HUDEP-2 (cell line): ENCODE results near the gene AMBP.

Source experiments
- DNase-seq, 76 experiments: peaks; one replicate each; lab custom pipeline; 2025; ENCODE audit not compliant: unreplicated experiment in 76 of 76; lab: John Stamatoyannopoulos, UW

The AMBP gene

GRCh38 chr9:114034196-114034595 is 43.9 kb downstream of the AMBP start:
- no peak for DNase-seq

GRCh38 chr9:114033397-114034103 is 44.5 kb downstream of the AMBP start:
- DNase-seq: peak in 2 of 76 experiments; percentile 4 to 5

- no peak for DNase-seq
Observed at GRCh38 chr9:114031948-114032840, 45.9 kb downstream of the AMBP start.

GRCh38 chr9:114031037-114031630 is 47.0 kb downstream of the AMBP start:
- no peak for DNase-seq

GRCh38 chr9:114030364-114030763 is 47.7 kb downstream of the AMBP start:
- DNase-seq: peak in 6 of 76 experiments; percentile 0 to 23 (median 11)

GRCh38 chr9:114029311-114030170 is 48.6 kb downstream of the AMBP start:
- DNase-seq: no peak

GRCh38 chr9:114028646-114029045 is 49.5 kb downstream of the AMBP start:
- DNase-seq: no peak

GRCh38 chr9:114027863-114028465 is 50.1 kb downstream of the AMBP start:
- DNase-seq: no peak

GRCh38 chr9:114027159-114027862 is 50.8 kb downstream of the AMBP start:
- no peak for DNase-seq

- no peak for DNase-seq
Observed at GRCh38 chr9:114026335-114026734, 51.8 kb downstream of the AMBP start.

- DNase-seq: no peak
Observed at GRCh38 chr9:114025760-114026159, 52.3 kb downstream of the AMBP start.

GRCh38 chr9:114025196-114025753 is 52.8 kb downstream of the AMBP start:
- no peak for DNase-seq

GRCh38 chr9:114023961-114024360 is 54.1 kb downstream of the AMBP start:
- DNase-seq: no peak

GRCh38 chr9:114021578-114021977 is 56.5 kb downstream of the AMBP start:
- no peak for DNase-seq

- DNase-seq: no peak
Observed at GRCh38 chr9:114017741-114018715, 60.1 kb downstream of the AMBP start.

GRCh38 chr9:114016629-114017423 is 61.3 kb downstream of the AMBP start:
- DNase-seq: no peak

- no peak for DNase-seq
Observed at GRCh38 chr9:114016101-114016500, 62.0 kb downstream of the AMBP start.
